GOT3 (cell line): ENCODE measurements around the gene VAPB.
"Not testable (repeated sequence)": the region's sequence is repeated elsewhere in the genome, so short reads cannot be mapped to it uniquely, and the experiment has no call there.

Experiments used
- DNase-seq: peaks from one replicate; lab custom pipeline; 2025; ENCODE audit warnings: mixed read lengths; lab: John Stamatoyannopoulos, UW

Gene VAPB

GRCh38 chr20:58407201-58407873 lies 18.3 kb downstream of the VAPB start:
- DNase-seq = no peak

- no peak for DNase-seq
Observed at GRCh38 chr20:58407966-58408557, 19.0 kb downstream of the VAPB start.

GRCh38 chr20:58408603-58409246 lies 19.7 kb downstream of the VAPB start:
- no peak for DNase-seq

- DNase-seq = not testable (repeated sequence)
Observed at GRCh38 chr20:58414216-58414615, 25.2 kb downstream of the VAPB start.

- not testable (repeated sequence) for DNase-seq
Observed at GRCh38 chr20:58414786-58415185, 25.8 kb downstream of the VAPB start.

- DNase-seq = no peak
Observed at GRCh38 chr20:58416057-58416456, 27.0 kb downstream of the VAPB start.

GRCh38 chr20:58416835-58417234 lies 27.8 kb downstream of the VAPB start:
- no peak for DNase-seq

GRCh38 chr20:58417438-58417837 lies 28.4 kb downstream of the VAPB start:
- no peak for DNase-seq

- no peak for DNase-seq
Observed at GRCh38 chr20:58418949-58419748, 30.1 kb downstream of the VAPB start.

GRCh38 chr20:58420798-58421496 lies 31.9 kb downstream of the VAPB start:
- no peak for DNase-seq

- DNase-seq = no peak
Observed at GRCh38 chr20:58421497-58421850, 32.4 kb downstream of the VAPB start.

- no peak for DNase-seq
Observed at GRCh38 chr20:58424218-58424969, 35.4 kb downstream of the VAPB start.

- DNase-seq = not testable (repeated sequence)
Observed at GRCh38 chr20:58427571-58427970, 38.5 kb downstream of the VAPB start.

GRCh38 chr20:58428364-58428763 lies 39.3 kb downstream of the VAPB start:
- no peak for DNase-seq

- no peak for DNase-seq
Observed at GRCh38 chr20:58429303-58429702, 40.3 kb downstream of the VAPB start.

GRCh38 chr20:58431134-58431533 lies 42.1 kb downstream of the VAPB start:
- no peak for DNase-seq

GRCh38 chr20:58432186-58432954 lies 43.3 kb downstream of the VAPB start:
- DNase-seq = no peak

GRCh38 chr20:58433029-58433647 lies 44.1 kb downstream of the VAPB start:
- DNase-seq = no peak

GRCh38 chr20:58433759-58434158 lies 44.7 kb downstream of the VAPB start:
- no peak for DNase-seq

GRCh38 chr20:58434326-58434725 lies 45.3 kb downstream of the VAPB start:
- DNase-seq = no peak
